DOHH2 (cell line): Measurements from ENCODE around the gene PDE4D.

Experiments used
- H3F3A ChIP-seq: fragments of 200-600 bp; sonication (generic), shearing (Covaris generic); 2 replicates; pipeline ENCODE4 v1.6.0; 2016; ENCODE audit warnings: antibody characterized with exemption, mild to moderate bottlenecking; ENCODE audit not compliant: control insufficient read depth, insufficient read depth
- H3K27ac ChIP-seq: fragments of 200-600 bp; sonication (generic); 2 replicates; pipeline ENCODE4 v1.5.1; 2014; ENCODE audit warnings: low read depth, mild to moderate bottlenecking, low read length, moderate library complexity
- H3K27me3 ChIP-seq: fragments of 200-600 bp; sonication (generic); 2 replicates; pipeline ENCODE4 v1.6.1; 2014; ENCODE audit warnings: mild to moderate bottlenecking, low read length, mixed read lengths; ENCODE audit not compliant: control insufficient read depth
- H3K36me3 ChIP-seq: fragments of 200-600 bp; sonication (generic); 2 replicates; pipeline ENCODE4 v1.6.1; 2014; ENCODE audit warnings: mild to moderate bottlenecking, low read length, moderate library complexity, mixed read lengths; ENCODE audit not compliant: control insufficient read depth
- H3K4me1 ChIP-seq: fragments of 200-600 bp; sonication (generic); 2 replicates; pipeline ENCODE4 v1.6.1; 2014; ENCODE audit warnings: mild to moderate bottlenecking, low read length, mixed read lengths; ENCODE audit not compliant: control insufficient read depth
- H3K4me2 ChIP-seq: fragments of 200-600 bp; sonication (generic); 2 replicates; pipeline ENCODE4 v1.6.0; 2014; ENCODE audit warnings: mild to moderate bottlenecking, low read length, moderate library complexity
- H3K4me3 ChIP-seq: fragments of 200-600 bp; sonication (generic); 2 replicates; pipeline ENCODE4 v1.5.1; 2014; ENCODE audit warnings: mild to moderate bottlenecking, low read length, mixed read lengths
- H3K79me2 ChIP-seq: fragments of 200-600 bp; sonication (generic); 2 replicates; pipeline ENCODE4 v1.6.1; 2014; ENCODE audit warnings: mild to moderate bottlenecking, low read length, mixed read lengths; ENCODE audit not compliant: control insufficient read depth
- H3K9me2 ChIP-seq: fragments of 200-600 bp; sonication (generic); replicated peaks from 2 replicates; pipeline ENCODE4 v1.6.1; 2014; ENCODE audit warnings: mild to moderate bottlenecking, low read length, mixed read lengths; ENCODE audit not compliant: control insufficient read depth
- H3K9me3 ChIP-seq: fragments of 200-600 bp; sonication (generic); 2 replicates; pipeline ENCODE4 v1.6.1; 2014; ENCODE audit warnings: antibody characterized with exemption, low read length, mixed read lengths; ENCODE audit not compliant: control insufficient read depth, insufficient read depth
- H4K20me1 ChIP-seq: fragments of 200-600 bp; sonication (generic); 2 replicates; pipeline ENCODE4 v1.6.0; 2014; ENCODE audit warnings: low read depth, mild to moderate bottlenecking, antibody characterized with exemption, low read length, moderate library complexity; ENCODE audit not compliant: control insufficient read depth, insufficient read depth
- EZH2phosphoT487 ChIP-seq: fragments of 200-600 bp; sonication (generic); IDR thresholded peaks from 2 replicates; pipeline ENCODE4 v1.6.1; 2017; ENCODE audit warnings: borderline replicate concordance, mild to moderate bottlenecking, antibody characterized with exemption, low read length, moderate library complexity, mixed read lengths
- TF ChIP-seq, protein P1 (sequence below): fragments of 200-600 bp; sonication (generic); IDR thresholded peaks from one replicate; pipeline ENCODE4 v1.5.1; 2014; ENCODE audit warnings: antibody characterized with exemption, mild to moderate bottlenecking, low read depth, low read length; ENCODE audit not compliant: poor library complexity, severe bottlenecking

The PDE4D gene

DNA sequence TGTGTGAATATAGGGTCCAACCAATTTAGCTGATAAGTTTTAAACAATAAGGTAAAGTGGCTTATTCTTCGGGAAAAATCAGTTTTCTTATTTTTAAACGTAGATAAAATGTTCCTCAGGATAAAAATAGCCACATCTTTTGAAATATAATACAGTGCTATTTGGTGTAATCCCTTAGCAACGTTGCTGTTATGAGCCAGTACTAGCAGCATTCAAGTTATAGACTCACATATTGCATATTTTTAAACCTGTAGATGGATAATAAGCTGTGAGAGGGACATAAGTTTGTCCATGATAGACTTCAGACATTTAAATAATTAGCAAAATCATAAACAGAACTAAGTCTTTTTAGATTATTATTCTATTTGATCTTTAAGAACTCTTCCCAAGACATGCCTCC is 6.3 kb downstream of the PDE4D start:
- H3K79me2 ChIP-seq: no peaks in the 10 kb centered on the region
- no peaks in the 10 kb centered on the region for H3K27me3 ChIP-seq
- H4K20me1 ChIP-seq: no peaks in the 10 kb centered on the region
- H3K4me1 ChIP-seq: no peaks in the 10 kb centered on the region
- no peak overlapping the region for H3K27ac ChIP-seq
- no peak overlapping the region for H3K4me2 ChIP-seq
- H3K36me3 ChIP-seq: no peaks in the 10 kb centered on the region
- no peaks in the 10 kb centered on the region for H3K9me3 ChIP-seq
- no peak overlapping the region for H3K4me3 ChIP-seq
- TF ChIP-seq EZH2phosphoT487: no peak
- TF ChIP-seq, protein P1, sequence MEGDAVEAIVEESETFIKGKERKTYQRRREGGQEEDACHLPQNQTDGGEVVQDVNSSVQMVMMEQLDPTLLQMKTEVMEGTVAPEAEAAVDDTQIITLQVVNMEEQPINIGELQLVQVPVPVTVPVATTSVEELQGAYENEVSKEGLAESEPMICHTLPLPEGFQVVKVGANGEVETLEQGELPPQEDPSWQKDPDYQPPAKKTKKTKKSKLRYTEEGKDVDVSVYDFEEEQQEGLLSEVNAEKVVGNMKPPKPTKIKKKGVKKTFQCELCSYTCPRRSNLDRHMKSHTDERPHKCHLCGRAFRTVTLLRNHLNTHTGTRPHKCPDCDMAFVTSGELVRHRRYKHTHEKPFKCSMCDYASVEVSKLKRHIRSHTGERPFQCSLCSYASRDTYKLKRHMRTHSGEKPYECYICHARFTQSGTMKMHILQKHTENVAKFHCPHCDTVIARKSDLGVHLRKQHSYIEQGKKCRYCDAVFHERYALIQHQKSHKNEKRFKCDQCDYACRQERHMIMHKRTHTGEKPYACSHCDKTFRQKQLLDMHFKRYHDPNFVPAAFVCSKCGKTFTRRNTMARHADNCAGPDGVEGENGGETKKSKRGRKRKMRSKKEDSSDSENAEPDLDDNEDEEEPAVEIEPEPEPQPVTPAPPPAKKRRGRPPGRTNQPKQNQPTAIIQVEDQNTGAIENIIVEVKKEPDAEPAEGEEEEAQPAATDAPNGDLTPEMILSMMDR: no peak
- no peaks in the 10 kb centered on the region for H3K9me2 ChIP-seq
- H3F3A ChIP-seq: no peaks in the 10 kb centered on the region

DNA sequence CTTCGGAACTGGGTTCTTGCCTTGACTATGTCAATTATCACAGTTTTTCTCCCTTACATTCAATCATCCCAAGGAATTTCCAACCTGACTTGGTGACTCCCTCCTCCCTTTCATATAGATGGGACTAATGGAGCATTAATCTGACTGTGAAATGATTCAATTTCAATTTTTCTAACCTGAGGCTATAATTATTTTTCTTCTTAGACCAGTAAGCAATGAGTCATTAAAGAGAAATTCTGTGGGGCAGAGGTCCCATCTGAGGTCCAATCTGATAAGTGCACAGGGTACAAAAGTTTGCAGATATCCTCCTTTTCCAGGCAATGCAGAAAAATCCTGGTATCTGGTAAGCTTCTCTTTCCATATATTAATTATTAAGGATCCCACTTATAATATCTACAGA is 18.9 kb downstream of the PDE4D start:
- TF ChIP-seq, protein P1: no peak
- TF ChIP-seq EZH2phosphoT487: no peak
- H3K79me2 ChIP-seq: no peaks in the 10 kb centered on the region
- H3K4me1 ChIP-seq: no peaks in the 10 kb centered on the region
- H3F3A ChIP-seq: no peaks in the 10 kb centered on the region
- H3K9me3 ChIP-seq: no peaks in the 10 kb centered on the region
- no peak overlapping the region for H3K4me3 ChIP-seq
- no peaks in the 10 kb centered on the region for H3K27me3 ChIP-seq
- H3K9me2 ChIP-seq: no peaks in the 10 kb centered on the region
- no peak overlapping the region for H3K4me2 ChIP-seq
- no peak overlapping the region for H3K27ac ChIP-seq
- no peaks in the 10 kb centered on the region for H4K20me1 ChIP-seq
- no peaks in the 10 kb centered on the region for H3K36me3 ChIP-seq

DNA sequence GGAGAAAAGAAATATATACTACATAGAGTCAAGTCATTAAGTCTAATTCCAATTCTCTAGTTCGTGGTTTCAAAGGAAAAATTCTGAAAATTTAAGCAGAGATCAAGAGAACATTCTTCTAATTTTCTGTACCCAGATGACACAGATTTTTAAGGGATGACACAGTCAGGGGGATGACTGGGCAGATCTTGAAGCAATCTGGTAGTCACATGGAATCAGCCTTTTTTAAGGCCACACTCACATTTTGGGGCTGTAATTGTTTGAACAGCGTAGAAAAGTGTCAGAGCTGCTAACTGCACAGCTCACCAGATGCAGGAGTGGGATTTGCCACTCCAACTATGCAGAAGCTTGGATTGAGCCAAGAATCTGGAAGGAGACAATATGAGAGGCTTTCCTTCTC is 20.4 kb downstream of the PDE4D start:
- Histone ChIP-seq H4K20me1 (no peaks in the 10 kb centered on the region), H3K27ac (no peak overlapping the region), H3K4me2 (no peak overlapping the region)

More for the DNA sequence above, 20.4 kb downstream of the PDE4D start:
- TF ChIP-seq EZH2phosphoT487: no peak
- TF ChIP-seq, protein P1: no peak
- Histone ChIP-seq H3K4me1 (no peaks in the 10 kb centered on the region), H3K36me3 (no peaks in the 10 kb centered on the region), H3K4me3 (no peak overlapping the region), H3K27me3 (no peaks in the 10 kb centered on the region), H3K9me2 (no peaks in the 10 kb centered on the region), H3F3A (no peaks in the 10 kb centered on the region), H3K9me3 (no peaks in the 10 kb centered on the region), H3K79me2 (no peaks in the 10 kb centered on the region)
